Activated CD4-positive, alpha-beta T cell treated with anti-CD3 and anti-CD28 coated beads, Interleukin-2, amount 10 ng/mL, durations not matched to agents 7 days and 5 days (primary cell): ENCODE results near the gene GTPBP4. TPM values are rescaled to one million over a fixed set of nuclear protein-coding genes. Genes with fewer than 3 reads are reported as not detected.

Source experiments
- CTCF ChIA-PET: fragments of 350-600 bp; sonication (Branson Sonifier 250); formaldehyde crosslinking; loops from one replicate; lab custom pipeline; 2021; ENCODE audit warnings: antibody characterized with exemption; lab: Charles Lee
- POLR2A ChIA-PET: fragments of 350-600 bp; sonication (Branson Sonifier 250); formaldehyde crosslinking; loops from one replicate; lab custom pipeline; 2021; ENCODE audit warnings: antibody characterized with exemption; lab: Charles Lee
- DNase-seq: peaks from one replicate; pipeline ENCODE4 v3.0.0-alpha.2; 2020
- H3K27ac Mint-ChIP-seq: one replicate; pipeline ENCODE4 v1.8.0; 2021; ENCODE audit warnings: mild to moderate bottlenecking, moderate library complexity, mixed read lengths
- H3K27me3 Mint-ChIP-seq: one replicate; pipeline ENCODE4 v1.8.0; 2021; ENCODE audit warnings: mixed read lengths
- H3K36me3 Mint-ChIP-seq: one replicate; pipeline ENCODE4 v1.8.0; 2021; ENCODE audit warnings: low read depth, mixed read lengths
- H3K4me1 Mint-ChIP-seq: one replicate; pipeline ENCODE4 v1.8.0; 2021; ENCODE audit warnings: mixed read lengths
- H3K4me3 Mint-ChIP-seq: one replicate; pipeline ENCODE4 v1.8.0; 2021; ENCODE audit warnings: mild to moderate bottlenecking, moderate library complexity, mixed read lengths
- H3K9me3 Mint-ChIP-seq: one replicate; pipeline ENCODE4 v1.8.0; 2021; ENCODE audit warnings: mixed read lengths
- total RNA-seq, 2 experiments: library from RNA; stranded (reverse); gene quantifications; one replicate each; pipeline ENCODE4 v1.2.3, GENCODE V29; 2021

The GTPBP4 gene
- total RNA-seq, 2 experiments from 2014 or later, result 53.2 to 63.2 TPM

- H3K27me3 Mint-ChIP-seq, result peaks cover 2% of the 10 kb centered on the region
- no peaks in the 10 kb centered on the region for H3K9me3 Mint-ChIP-seq
- ChIA-PET CTCF (no interaction called here), POLR2A (no interaction called here)
- no peak overlapping the region for H3K27ac Mint-ChIP-seq
- DNase-seq, result no peak
- H3K4me3 Mint-ChIP-seq, result no peak overlapping the region
- H3K36me3 Mint-ChIP-seq, result no peaks in the 10 kb centered on the region
- H3K4me1 Mint-ChIP-seq, result no peaks in the 10 kb centered on the region
Measured at GRCh38 chr10:955820-956217, 32.4 kb upstream of the GTPBP4 start.

GRCh38 chr10:958106-958505 is 30.1 kb upstream of the GTPBP4 start:
- Mint-ChIP-seq H3K9me3 (no peaks in the 10 kb centered on the region), H3K27ac (no peak overlapping the region), H3K4me3 (no peak overlapping the region), H3K36me3 (no peaks in the 10 kb centered on the region), H3K27me3 (no peaks in the 10 kb centered on the region), H3K4me1 (no peaks in the 10 kb centered on the region)
- CTCF ChIA-PET, result interaction anchor here (1.7 kb wide), 1 partner anchor 86 kb away, joined by 3 read pairs; no protein-coding TSS in a partner anchor
- POLR2A ChIA-PET, result no interaction called here
- no peak for DNase-seq

- no peak for DNase-seq
- Mint-ChIP-seq H3K4me3 (no peak overlapping the region), H3K9me3 (no peaks in the 10 kb centered on the region), H3K27ac (no peak overlapping the region), H3K4me1 (no peaks in the 10 kb centered on the region), H3K27me3 (no peaks in the 10 kb centered on the region), H3K36me3 (no peaks in the 10 kb centered on the region)
- CTCF ChIA-PET, result no interaction called here
- POLR2A ChIA-PET, result no interaction called here
Measured at GRCh38 chr10:958856-959255, 29.4 kb upstream of the GTPBP4 start.

GRCh38 chr10:962342-962741 is 25.9 kb upstream of the GTPBP4 start:
- no peak overlapping the region for H3K4me3 Mint-ChIP-seq
- H3K27me3 Mint-ChIP-seq, result no peaks in the 10 kb centered on the region
- ChIA-PET CTCF (interaction anchor here (0.6 kb wide), 1 partner anchor 15 kb away, joined by 3 read pairs; no protein-coding TSS in a partner anchor), POLR2A (interaction anchor here (0.5 kb wide), 1 partner anchor 26 kb away, joined by 3 read pairs; the partner anchor contains the start of gene GTPBP4)
- no peaks in the 10 kb centered on the region for H3K36me3 Mint-ChIP-seq
- DNase-seq, result no peak
- peaks cover 2% of the 10 kb centered on the region for H3K9me3 Mint-ChIP-seq
- peaks cover 9% of the 10 kb centered on the region for H3K4me1 Mint-ChIP-seq
- H3K27ac Mint-ChIP-seq, result no peak overlapping the region

GRCh38 chr10:963186-963585 is 25.0 kb upstream of the GTPBP4 start:
- Mint-ChIP-seq H3K9me3 (peaks cover 2% of the 10 kb centered on the region), H3K4me1 (peaks cover 13% of the 10 kb centered on the region), H3K4me3 (no peak overlapping the region), H3K27me3 (peaks cover 2% of the 10 kb centered on the region), H3K36me3 (no peaks in the 10 kb centered on the region), H3K27ac (no peak overlapping the region)
- ChIA-PET POLR2A (no interaction called here), CTCF (no interaction called here)
- DNase-seq, result no peak

GRCh38 chr10:963655-964054 is 24.6 kb upstream of the GTPBP4 start:
- peaks cover 2% of the 10 kb centered on the region for H3K9me3 Mint-ChIP-seq
- POLR2A ChIA-PET, result no interaction called here
- peaks cover 6% of the 10 kb centered on the region for H3K27me3 Mint-ChIP-seq
- DNase-seq, result no peak
- H3K27ac Mint-ChIP-seq, result no peak overlapping the region
- peaks cover 13% of the 10 kb centered on the region for H3K4me1 Mint-ChIP-seq
- H3K36me3 Mint-ChIP-seq, result no peaks in the 10 kb centered on the region
- H3K4me3 Mint-ChIP-seq, result no peak overlapping the region
- CTCF ChIA-PET, result no interaction called here

- peaks cover 10% of the 10 kb centered on the region for H3K27me3 Mint-ChIP-seq
- ChIA-PET CTCF (no interaction called here), POLR2A (no interaction called here)
- no peaks in the 10 kb centered on the region for H3K36me3 Mint-ChIP-seq
- peaks cover 13% of the 10 kb centered on the region for H3K4me1 Mint-ChIP-seq
- H3K27ac Mint-ChIP-seq, result no peak overlapping the region
- no peak for DNase-seq
- no peak overlapping the region for H3K4me3 Mint-ChIP-seq
- H3K9me3 Mint-ChIP-seq, result peaks cover 2% of the 10 kb centered on the region
Measured at GRCh38 chr10:964321-964987, 23.8 kb upstream of the GTPBP4 start.

- Mint-ChIP-seq H3K36me3 (no peaks in the 10 kb centered on the region), H3K4me1 (peaks cover 13% of the 10 kb centered on the region), H3K27me3 (peaks cover 15% of the 10 kb centered on the region), H3K27ac (no peak overlapping the region), H3K9me3 (peaks cover 2% of the 10 kb centered on the region), H3K4me3 (no peak overlapping the region)
- DNase-seq, result no peak
- POLR2A ChIA-PET, result no interaction called here
- CTCF ChIA-PET, result no interaction called here
Measured at GRCh38 chr10:964988-965417, 23.2 kb upstream of the GTPBP4 start.

- no peak for DNase-seq
- Mint-ChIP-seq H3K4me3 (no peak overlapping the region), H3K9me3 (peaks cover 2% of the 10 kb centered on the region), H3K36me3 (no peaks in the 10 kb centered on the region), H3K27me3 (peaks cover 22% of the 10 kb centered on the region), H3K4me1 (peaks cover 13% of the 10 kb centered on the region), H3K27ac (no peak overlapping the region)
- ChIA-PET POLR2A (no interaction called here), CTCF (interaction anchor here (1.2 kb wide), 1 partner anchor 26 kb away, joined by 3 read pairs; no protein-coding TSS in a partner anchor)
Measured at GRCh38 chr10:966466-967235, 21.6 kb upstream of the GTPBP4 start.

- Mint-ChIP-seq H3K27ac (no peak overlapping the region), H3K27me3 (peaks cover 22% of the 10 kb centered on the region)
- CTCF ChIA-PET, result interaction anchor here (1.9 kb wide), 1 partner anchor 17 kb away, joined by 6 read pairs; no protein-coding TSS in a partner anchor
Measured at GRCh38 chr10:968546-969199, 19.6 kb upstream of the GTPBP4 start.

GRCh38 chr10:969473-970150 is 18.6 kb upstream of the GTPBP4 start:
- H3K27ac Mint-ChIP-seq, result no peak overlapping the region
- H3K27me3 Mint-ChIP-seq, result peaks cover 22% of the 10 kb centered on the region
- POLR2A ChIA-PET, result no interaction called here
- H3K36me3 Mint-ChIP-seq, result no peaks in the 10 kb centered on the region
- DNase-seq, result no peak
- H3K9me3 Mint-ChIP-seq, result peaks cover 2% of the 10 kb centered on the region
- no peak overlapping the region for H3K4me3 Mint-ChIP-seq
- peaks cover 13% of the 10 kb centered on the region for H3K4me1 Mint-ChIP-seq
- CTCF ChIA-PET, result interaction anchor here (1.9 kb wide), 1 partner anchor 16 kb away, joined by 6 read pairs; no protein-coding TSS in a partner anchor

More at GRCh38 chr10:968546-969199, 19.6 kb upstream of the GTPBP4 start:
- Mint-ChIP-seq H3K9me3 (peaks cover 2% of the 10 kb centered on the region), H3K4me1 (peaks cover 13% of the 10 kb centered on the region), H3K4me3 (no peak overlapping the region), H3K36me3 (no peaks in the 10 kb centered on the region)
- DNase-seq, result no peak
- POLR2A ChIA-PET, result interaction anchor here (0.6 kb wide), 1 partner anchor 17 kb away, joined by 3 read pairs; no protein-coding TSS in a partner anchor
